Umbilical cord (tissue), 2 donors: ENCODE results near the gene KCNMA1. TPM values are rescaled to one million over a fixed set of nuclear protein-coding genes. Genes with fewer than 3 reads are reported as not detected.

ENCODE experiments used
- DNase-seq: peaks from one replicate; pipeline ENCODE4 v3.0.0-alpha.2; 2015; ENCODE audit warnings: low spot score
- total RNA-seq: library from RNA; depleted of rRNA; stranded (reverse); fragments of >200 nt; gene quantifications from one replicate; pipeline ENCODE4 v1.2.3, GENCODE V29; 2014; ENCODE audit warnings: low replicate concordance; ENCODE audit not compliant: insufficient read depth

KCNMA1 gene
- total RNA-seq, 1 donor from 2014 or later, result 79.2 TPM

DNA sequence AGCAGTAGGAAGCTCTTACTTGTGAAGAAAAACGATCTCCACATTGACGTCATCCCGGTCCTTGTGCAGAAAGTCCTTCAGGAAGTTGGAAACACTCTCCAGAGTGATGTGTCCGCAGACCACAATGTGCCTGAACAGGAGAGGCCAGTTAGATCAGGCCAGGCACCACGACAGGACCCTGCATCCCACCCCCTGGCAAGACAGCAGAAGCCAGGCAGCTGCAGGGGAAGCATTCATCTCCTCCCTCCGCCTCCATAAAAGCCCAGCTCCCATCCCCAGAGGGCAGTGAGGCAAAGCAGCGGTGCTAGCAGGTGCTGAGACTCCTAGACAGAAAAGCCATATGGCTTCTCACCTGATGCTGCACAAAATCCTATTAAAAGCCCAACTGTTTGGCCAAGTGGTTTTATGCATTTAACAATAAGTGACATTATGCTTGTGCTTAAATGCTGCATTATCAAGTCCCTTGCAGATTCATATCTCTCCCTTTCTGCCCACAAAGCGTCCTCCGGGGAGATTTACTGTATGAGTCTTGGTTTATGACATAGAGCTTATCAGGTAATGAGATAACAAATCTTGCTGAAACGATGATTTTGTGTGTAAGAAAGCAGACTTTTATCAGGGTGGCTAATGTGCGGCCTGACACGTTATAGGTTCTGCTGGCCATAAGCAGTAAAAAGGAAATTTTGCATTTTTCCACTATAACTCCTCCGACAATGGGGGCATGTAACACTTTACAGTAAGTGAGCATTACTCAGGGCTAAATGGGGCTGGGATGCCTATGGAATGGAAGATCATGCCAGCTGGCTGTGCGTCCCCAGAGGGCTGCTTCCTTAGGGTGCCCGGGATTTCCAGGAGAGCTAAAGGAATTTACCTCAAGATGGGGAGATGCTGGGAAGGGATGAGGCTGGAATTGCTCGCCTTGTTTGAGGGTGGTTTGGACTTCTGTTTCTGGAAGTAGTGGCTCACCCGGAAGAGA, 546.9 kb downstream of the KCNMA1 start:
- DNase-seq, result peak; percentile 31

DNA sequence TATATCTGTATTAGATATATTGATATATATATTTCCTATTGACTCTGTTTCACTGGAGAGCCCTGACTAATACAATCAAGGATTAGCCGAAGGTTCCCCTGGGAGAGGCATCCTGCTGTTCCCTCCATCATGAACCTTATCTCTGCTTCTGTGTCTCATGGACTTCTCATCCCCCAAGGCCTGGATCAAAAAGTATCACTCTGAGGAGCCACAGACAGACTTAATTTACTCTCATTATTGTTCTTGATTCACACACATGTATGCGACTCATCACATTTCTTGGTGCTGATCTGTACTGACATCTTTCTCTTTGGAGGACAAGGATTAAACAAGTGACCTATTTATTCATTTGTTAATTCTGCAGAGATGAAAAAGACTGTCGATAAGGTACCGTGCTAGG, 550.2 kb downstream of the KCNMA1 start:
- no peak for DNase-seq

DNA sequence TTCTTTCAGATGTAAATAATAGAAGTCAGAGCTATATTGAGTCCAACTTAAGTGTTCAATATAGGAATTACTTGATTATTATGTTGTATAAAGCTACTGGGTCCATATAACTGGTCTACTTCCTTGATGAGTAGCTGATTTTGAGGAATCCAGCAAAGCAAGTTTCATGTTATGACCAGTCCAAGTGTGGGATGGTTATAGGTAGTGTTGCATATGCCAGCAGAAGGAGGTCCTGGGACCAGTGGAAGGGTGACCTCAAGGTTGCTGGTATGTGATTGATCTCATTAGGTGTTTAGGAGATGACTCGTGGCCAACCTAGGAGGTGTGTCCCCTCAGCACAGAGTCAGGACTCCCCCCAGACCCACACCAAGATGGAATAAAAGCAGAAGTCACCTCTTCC, 551.5 kb downstream of the KCNMA1 start:
- no peak for DNase-seq

DNA sequence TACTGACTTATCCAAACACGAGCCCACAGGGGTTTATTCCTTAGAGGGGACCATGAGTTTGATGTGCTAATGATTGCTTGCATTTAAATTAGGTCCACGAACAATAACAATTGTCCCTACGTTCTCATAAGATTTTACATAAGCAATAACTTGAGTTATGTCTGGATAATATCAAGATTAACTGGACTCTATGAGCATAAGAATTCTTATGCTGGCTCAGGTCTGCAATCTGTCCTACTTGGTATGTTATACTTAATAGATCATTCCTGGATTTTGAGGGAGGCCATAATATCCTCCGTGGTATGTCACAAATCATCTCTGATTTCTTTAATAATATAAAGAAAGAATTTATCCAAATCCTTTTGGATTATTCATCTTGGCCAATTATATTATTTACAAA, 552.3 kb downstream of the KCNMA1 start:
- DNase-seq, result peak; percentile 70

DNA sequence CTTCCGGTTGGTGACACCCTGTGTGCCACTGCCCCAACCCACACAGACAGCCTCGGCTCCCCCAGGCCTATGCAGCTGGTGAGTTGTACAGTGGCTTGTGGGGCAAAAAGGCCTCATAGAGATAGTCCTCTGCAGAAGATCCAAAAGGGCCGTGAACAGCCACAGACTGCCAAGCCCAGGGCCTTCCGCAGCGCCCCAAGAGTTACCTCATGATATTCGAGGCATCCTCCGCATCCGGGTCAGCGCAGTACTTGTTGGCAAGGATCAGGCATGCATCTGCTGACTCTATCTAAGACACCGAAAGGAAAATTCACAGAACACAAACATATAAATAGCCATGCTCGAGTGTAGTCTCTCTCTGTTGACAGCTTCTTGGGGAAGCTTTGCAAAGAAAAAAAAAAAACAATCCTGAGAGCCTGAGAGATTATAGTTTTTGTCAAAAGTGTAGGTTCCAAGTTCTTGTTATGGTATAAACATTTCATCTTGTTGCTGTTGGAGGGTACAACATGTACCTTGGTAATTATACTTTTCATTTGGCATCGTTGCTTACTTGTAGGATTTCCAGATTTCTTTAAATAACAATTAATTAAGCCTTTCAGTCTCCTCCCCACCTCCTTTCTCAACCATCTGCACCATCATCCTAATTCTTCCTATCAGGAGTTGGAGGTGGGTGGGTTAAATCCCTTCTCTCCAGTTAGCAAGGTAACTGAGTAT, 553.0 kb downstream of the KCNMA1 start:
- DNase-seq, result peak; percentile 81

DNA sequence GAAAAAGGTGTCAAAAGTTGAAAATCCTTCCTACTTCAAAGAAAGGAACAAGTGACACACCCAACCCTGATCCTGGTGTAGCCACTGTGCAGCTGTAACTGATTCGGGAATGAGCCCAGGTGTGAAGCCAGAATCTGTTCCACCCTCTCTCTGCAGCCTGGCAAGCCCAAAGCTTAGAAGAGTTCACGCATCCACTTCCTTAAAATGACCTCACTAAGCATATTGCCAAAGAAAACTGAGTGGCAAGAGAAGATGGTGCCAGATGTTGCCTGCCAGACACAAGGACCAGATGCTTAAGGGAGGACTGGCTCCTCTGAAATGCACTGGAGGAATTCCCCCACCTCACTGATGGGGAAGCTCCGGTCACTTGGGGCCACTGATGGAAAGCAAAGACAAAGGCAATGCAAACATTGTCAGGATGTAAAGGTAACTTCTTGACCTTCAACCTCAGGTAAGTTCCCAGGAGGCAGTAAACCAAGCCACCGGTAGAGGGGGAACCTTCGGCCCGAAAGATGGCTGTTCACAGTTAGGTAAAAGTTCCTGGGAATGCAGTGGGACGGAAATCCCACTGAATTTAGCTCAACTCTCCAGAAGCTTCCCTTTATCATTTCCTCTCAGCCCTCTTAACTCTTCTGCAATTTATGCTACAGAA, 554.9 kb downstream of the KCNMA1 start:
- no peak for DNase-seq

DNA sequence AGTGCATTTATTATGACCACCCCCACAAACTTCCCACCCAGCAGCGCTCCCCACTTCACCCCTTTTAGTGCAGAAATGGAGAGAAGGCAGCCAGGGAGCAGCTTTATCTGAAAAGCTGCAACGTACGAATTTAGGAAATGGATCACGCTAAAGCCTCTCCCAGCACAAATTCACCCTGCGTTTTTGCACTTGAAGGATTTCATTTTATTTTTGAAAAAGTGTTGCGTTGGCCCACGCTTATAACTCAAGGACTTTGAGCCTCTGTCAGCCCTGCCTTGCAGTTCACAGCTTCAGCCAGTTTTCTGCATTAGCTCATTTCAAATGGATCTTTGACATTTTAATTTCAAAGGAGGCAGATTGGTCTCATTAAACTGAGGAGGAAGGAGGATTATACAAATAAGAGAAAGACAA, 556.1 kb downstream of the KCNMA1 start:
- DNase-seq, result peak; percentile 57

DNA sequence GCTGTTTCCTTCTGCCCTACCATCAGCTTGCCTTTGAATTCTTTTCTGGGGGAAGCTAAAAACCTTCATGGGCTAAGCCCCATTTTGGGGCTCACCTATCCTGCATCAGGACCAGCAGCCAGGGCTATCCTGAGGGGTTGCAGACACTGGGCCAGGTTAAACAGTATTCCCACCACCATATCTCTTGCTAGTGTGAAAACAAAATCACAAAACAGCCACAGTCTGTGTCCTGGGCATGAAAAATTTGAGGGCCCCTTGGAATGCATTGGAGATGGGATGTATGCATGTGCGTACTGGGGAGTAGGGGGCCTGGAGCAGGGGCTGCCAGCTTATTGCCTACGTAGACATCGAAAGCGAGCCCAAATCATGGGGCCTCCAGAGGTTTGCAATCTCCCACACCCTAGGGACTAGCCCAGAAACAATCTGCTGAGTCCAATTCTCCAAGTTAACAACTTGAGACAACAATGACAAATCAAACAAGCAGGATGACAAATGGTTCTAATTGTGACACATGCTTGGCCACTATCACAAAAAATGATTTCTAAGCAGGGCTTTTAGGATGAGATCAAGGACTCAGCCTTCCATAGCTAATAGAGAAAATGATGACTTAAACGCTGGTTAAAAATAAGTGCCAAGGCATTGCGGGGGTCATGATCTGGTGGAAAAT, 557.1 kb downstream of the KCNMA1 start:
- DNase-seq, result no peak

DNA sequence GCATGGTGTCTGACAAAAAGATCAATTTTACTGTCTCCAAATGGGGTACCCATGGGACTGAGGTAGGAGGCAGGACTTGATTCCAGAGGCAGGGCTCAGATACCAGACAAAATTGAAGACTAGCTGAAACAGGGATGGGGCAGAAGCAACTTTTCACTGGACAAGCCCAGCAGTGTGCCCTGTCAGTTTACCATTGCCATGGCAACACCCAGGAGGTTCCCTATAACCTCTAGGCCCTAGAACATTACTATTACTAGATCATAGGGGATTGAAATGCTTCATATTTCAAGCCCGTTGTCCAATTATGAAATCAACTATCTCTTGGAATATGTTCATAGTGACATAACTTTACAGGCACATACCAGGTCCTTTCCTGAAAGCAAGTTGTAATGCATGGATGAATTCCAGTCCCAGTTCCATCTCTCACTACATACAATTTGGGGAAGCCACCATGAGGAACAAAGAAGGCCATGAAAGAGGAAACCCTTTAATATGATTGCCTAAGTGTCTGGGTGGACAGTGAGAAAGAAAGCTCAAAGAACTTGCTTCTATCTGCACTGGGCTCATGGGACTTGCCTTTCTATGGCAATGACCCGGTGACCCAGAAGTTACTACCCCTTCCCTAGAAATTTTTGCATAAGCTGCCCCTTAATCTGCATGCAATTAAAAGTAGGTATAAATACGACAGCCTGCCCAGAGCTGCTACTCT, 557.9 kb downstream of the KCNMA1 start:
- no peak for DNase-seq

GRCh38 chr10:77077316-77077945, 560.2 kb downstream of the KCNMA1 start:
- DNase-seq, result no peak

DNA sequence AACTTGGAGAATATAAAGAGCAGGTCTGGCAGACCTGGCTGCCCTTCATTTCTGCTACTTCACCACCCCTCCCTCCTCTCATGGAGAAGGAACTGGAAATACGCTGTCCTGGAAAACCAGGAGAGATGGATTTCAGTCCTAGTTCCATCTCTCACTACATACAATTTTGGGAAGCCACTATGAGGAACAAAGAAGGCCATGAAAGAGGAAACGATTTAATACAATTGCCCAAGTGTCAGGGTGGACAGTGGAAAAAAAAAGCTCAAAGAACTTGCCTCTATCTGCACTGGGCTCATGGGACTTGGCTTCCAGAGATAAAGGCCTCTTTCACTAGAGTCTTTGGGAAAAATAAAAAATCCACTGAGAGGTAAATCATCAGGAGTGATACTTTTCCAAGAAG, 561.7 kb downstream of the KCNMA1 start:
- no peak for DNase-seq

DNA sequence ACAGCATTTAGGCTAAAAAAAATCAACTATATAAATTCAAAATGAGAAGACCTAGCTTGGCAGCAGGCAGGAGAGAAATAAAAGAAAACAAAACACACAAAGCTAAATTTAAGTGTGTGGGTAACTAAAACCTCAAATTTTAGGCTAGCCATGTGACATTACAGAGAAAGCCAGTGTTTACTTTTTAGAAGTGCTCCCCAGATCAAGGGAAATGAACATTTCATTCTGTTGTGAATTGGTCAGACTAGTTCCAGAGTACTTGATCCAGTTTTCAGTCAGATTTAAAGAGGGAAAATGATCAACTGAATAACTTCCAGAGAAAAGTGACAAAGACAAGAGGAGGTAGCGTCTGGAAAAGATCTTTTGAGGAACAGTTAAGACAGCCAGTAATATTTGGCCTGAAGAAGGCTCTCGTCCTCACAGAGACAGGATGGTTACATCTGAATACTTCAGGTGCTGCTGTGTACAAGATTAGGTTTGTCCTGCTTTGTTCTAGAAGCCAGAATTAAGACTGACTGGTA, 563.4 kb downstream of the KCNMA1 start:
- no peak for DNase-seq

GRCh38 chr10:77073663-77073960, 564.0 kb downstream of the KCNMA1 start:
- DNase-seq, result no peak

DNA sequence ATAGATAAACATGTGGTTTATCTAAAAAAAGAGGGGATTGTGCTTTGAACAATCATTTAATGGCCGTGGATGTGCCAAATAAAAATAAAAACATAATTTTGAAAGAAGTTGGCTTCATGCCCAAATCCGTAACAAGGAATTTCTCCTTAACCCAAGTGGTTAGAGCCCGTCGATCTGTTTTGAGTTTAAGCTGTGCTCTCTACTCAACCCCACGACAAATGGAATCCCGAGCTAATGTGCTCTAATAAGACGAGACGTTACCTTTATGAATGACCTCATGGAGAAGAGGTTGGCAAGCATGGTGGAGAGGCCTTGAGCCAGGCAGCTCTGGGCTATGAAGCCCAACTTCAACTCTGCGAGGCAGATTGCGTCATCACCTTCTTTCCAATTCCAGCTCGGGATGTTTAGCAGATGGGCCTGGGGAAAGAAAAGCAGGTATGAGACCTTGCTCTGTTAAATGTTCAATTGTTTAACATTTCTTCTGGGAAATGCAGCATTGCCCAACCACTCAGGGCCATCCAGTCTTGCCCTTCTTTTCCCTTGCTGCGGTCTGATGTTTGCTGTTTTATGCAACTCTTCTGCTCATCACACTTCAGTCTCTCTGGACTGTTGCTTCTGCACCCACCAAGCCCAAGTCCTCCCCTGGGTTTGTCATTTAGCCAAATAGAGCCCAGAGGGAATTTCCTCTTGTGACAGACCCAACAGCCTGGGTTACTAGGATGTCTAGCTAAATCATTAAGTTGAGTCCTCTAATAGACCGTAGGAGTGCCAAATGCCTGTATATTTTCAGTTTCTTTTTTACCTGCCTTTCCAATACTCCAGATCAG, 564.6 kb downstream of the KCNMA1 start:
- DNase-seq, result no peak

DNA sequence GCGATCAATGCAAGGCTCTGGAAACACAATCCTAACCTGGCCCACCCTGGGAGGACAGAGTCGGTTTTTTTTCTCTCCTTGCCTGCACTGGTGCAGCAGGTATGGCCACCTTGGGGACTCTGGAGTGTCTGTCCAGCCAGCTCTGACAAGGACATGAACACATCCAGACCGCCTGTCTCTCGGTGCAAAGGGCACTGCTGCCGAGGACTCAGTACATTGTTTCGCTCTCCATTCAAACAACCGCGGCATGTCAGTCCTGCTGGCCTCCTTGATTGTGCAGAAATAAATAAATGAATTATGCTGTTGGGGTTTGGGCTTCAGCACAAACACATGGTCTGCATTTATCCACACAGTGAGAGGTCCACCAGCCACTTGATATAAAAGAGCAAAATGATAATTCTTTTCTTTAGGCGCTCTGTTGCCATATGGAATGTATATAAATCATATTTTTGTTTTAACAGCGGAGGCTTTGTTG, 565.2 kb downstream of the KCNMA1 start:
- no peak for DNase-seq

- DNase-seq, result no peak
Observed at GRCh38 chr10:77071956-77072355, 565.7 kb downstream of the KCNMA1 start.

DNA sequence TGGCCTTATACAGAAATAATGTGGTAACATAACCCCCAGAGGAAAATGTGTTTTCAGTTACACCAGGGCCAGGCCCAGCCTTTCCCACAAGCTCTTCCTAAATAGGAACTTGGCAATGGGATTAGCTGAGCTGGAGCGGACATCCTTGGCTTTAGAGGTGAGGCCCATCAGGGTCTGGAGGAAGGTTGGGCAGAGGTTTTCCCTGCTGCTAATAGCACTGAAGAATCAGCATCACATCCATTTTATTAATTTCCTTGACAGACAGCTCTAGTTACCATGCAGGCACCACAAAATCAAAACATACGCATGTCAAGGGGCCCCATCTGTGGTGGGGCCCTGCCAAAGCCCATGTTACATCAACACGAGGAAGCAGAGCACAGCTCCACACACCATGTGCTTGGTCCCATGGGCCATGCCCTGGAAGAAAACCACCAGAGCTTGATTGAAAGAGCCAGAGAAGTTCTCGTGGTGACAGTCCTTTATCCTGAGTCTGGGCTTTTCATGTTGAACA, 566.6 kb downstream of the KCNMA1 start:
- no peak for DNase-seq

DNA sequence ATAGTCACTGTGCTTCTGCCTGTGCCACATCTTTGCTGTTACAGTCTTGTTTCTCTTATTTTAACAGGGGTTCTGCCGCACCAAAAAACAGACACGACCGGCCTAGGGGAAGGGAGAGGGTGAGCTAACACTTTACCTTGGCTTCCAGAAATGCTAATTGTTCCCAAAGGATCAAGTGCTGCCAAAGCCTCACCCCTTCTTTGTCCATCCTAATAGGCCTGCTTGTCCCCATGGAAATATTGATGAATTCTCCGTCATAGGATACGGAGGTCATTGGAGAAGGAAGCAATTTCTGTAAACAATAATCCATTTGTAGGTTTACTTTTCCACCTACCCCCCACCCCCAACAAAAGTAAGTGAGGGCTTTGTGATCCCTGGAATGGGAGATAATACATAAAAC, 567.3 kb downstream of the KCNMA1 start:
- no peak for DNase-seq

GRCh38 chr10:77068969-77069368, 568.6 kb downstream of the KCNMA1 start:
- DNase-seq, result no peak
